Measurements from ENCODE around the gene SOS1.
"Not testable (repeated sequence)": the region's sequence is repeated elsewhere in the genome, so short reads cannot be mapped to it uniquely, and the experiment has no call there.

The SOS1 gene

GRCh38 chr2:39138187-39138836, 17.5 kb upstream of the SOS1 start:
- DNase-seq = not testable (repeated sequence)

- DNase-seq = peak in 1 of 2 donors; percentile 42
Measured at GRCh38 chr2:39136799-39137198, 15.9 kb upstream of the SOS1 start.

- DNase-seq = no peak
Measured at GRCh38 chr2:39135690-39136259, 14.9 kb upstream of the SOS1 start.

GRCh38 chr2:39133215-39133851, 12.5 kb upstream of the SOS1 start:
- no peak for DNase-seq

- DNase-seq = peak; percentile 60 to 81
Measured at GRCh38 chr2:39128919-39129391, 8.1 kb upstream of the SOS1 start.

GRCh38 chr2:39127973-39128372, 7.1 kb upstream of the SOS1 start:
- peak in 1 of 2 donors; percentile 48 for DNase-seq

- no peak for DNase-seq
Measured at GRCh38 chr2:39124746-39125057, 3.9 kb upstream of the SOS1 start.

GRCh38 chr2:39124000-39124745, 3.3 kb upstream of the SOS1 start:
- DNase-seq = peak; percentile 96

GRCh38 chr2:39123436-39123999, 2.7 kb upstream of the SOS1 start:
- DNase-seq = no peak

GRCh38 chr2:39121523-39122063, 742 bp upstream of the SOS1 start:
- DNase-seq = peak in 1 of 2 donors; percentile 37

- DNase-seq = no peak
Measured at GRCh38 chr2:39120521-39120770, 405 bp downstream of the SOS1 start.

- peak; percentile 59 to 65 for DNase-seq
Measured at GRCh38 chr2:39119732-39120520, 925 bp downstream of the SOS1 start.

GRCh38 chr2:39118786-39119499, 1.9 kb downstream of the SOS1 start:
- peak in 1 of 2 donors; percentile 43 for DNase-seq

- no peak for DNase-seq
Measured at GRCh38 chr2:39115556-39115955, 5.3 kb downstream of the SOS1 start.

- DNase-seq = no peak
Measured at GRCh38 chr2:39114771-39115170, 6.1 kb downstream of the SOS1 start.

GRCh38 chr2:39109537-39109936, 11.3 kb downstream of the SOS1 start:
- DNase-seq = no peak

GRCh38 chr2:39108377-39108776, 12.5 kb downstream of the SOS1 start:
- no peak for DNase-seq

- DNase-seq = no peak
Measured at GRCh38 chr2:39107724-39108273, 13.1 kb downstream of the SOS1 start.

- DNase-seq = no peak
Measured at GRCh38 chr2:39107156-39107555, 13.7 kb downstream of the SOS1 start.

GRCh38 chr2:39099870-39100728, 20.8 kb downstream of the SOS1 start:
- DNase-seq = peak in 1 of 2 donors; percentile 13
